Sigmoid colon (tissue), 7 donors: ENCODE results near the gene CNTN4. TPM values are rescaled to one million over a fixed set of nuclear protein-coding genes. Genes with fewer than 3 reads are reported as not detected.

Source experiments
- DNase-seq: peaks from one replicate; pipeline ENCODE4 v3.0.0-alpha.2; 2019
- H3K27ac ChIP-seq, 4 donors: fragments of 200-600 bp; sonication (generic); one replicate each; pipeline ENCODE4 v1.5.1; 2016 to 2019; ENCODE audit warnings: mild to moderate bottlenecking in 1 of 4
- H3K27me3 ChIP-seq, 3 donors: fragments of 200-600 bp; sonication (generic); one replicate each; pipeline ENCODE4 v1.5.1; 2019; ENCODE audit warnings: mild to moderate bottlenecking in 1 of 3
- H3K36me3 ChIP-seq, 4 donors: fragments of 200-600 bp; sonication (generic); one replicate each; pipeline ENCODE4 v1.5.1; 2016 to 2019
- H3K4me1 ChIP-seq, 4 donors: fragments of 200-600 bp; sonication (generic); one replicate each; pipeline ENCODE4 v1.5.1; 2017 to 2019
- H3K4me3 ChIP-seq, 4 donors: fragments of 200-600 bp; sonication (generic); one replicate each; pipeline ENCODE4 v1.5.1; 2017 to 2019; ENCODE audit warnings: mild to moderate bottlenecking in 2 of 4, moderate library complexity in 1 of 4
- H3K9me3 ChIP-seq, 4 donors: fragments of 200-600 bp in 3 of 4; sonication (generic) in 3 of 4; one replicate each; pipeline versions ENCODE4 v1.5.1 to v1.6.1; 2013 to 2019
- CTCF ChIP-seq, 4 experiments: fragments of 450-650 bp in 3 of 4; fragments of 200-600 bp in 1 of 4; IDR thresholded peaks; one replicate each; pipeline ENCODE4 v1.5.1; 2016 to 2019; ENCODE audit warnings: antibody characterized with exemption in 4 of 4, mild to moderate bottlenecking in 3 of 4, moderate library complexity in 2 of 4
- EP300 ChIP-seq, 4 donors: sonication (generic); formaldehyde crosslinking; IDR thresholded peaks; one replicate each; pipeline ENCODE4 v1.6.1; 2017; ENCODE audit warnings: antibody characterized with exemption in 4 of 4
- POLR2A ChIP-seq, 2 donors: fragments of 450-650 bp; IDR thresholded peaks; one replicate each; pipeline ENCODE4 v1.6.1; 2016; ENCODE audit warnings: antibody characterized with exemption in 2 of 2, mild to moderate bottlenecking in 2 of 2, moderate library complexity in 2 of 2
- POLR2AphosphoS5 ChIP-seq, 4 donors: sonication (generic); formaldehyde crosslinking; IDR thresholded peaks; one replicate each; pipeline ENCODE4 v1.6.1; 2017; ENCODE audit warnings: antibody characterized with exemption in 4 of 4
- WGBS, 2 donors: extraction: QIAGEN DNeasy Blood & Tissue Kit; methylation state at CpG; one replicate each; pipeline ENCODE4 v1.1.7; 2013; 5-methylcytosine and 5-hydroxymethylcytosine counted together
- intact Hi-C: fragments of 100-400 bp; cut with DNase I; formaldehyde crosslinking; loops from one replicate; pipeline ENCODE4 v1.15.1; 2023
- polyA plus RNA-seq, 3 donors: library from polyadenylated mRNA; stranded (reverse); fragments of 200-250 nt; gene quantifications; one replicate each; pipeline ENCODE4 v1.2.3, GENCODE V29; 2013
- total RNA-seq, 4 donors: library from RNA; depleted of rRNA; stranded (reverse); fragments of >200 nt; gene quantifications; one replicate each; pipeline ENCODE4 v1.1.0, GENCODE V29; 2016
- donor health status: healthy with polysubstance abuse.
- donor health status: Bipolar disorder and iron deficiency.
- donor health status: healthy.

CNTN4 gene
- total and polyA plus RNA-seq, 7 donors: 1.4 to 10.0 (median 7.5) TPM

GRCh38 chr3:2870724-2871333 lies 772.2 kb downstream of the CNTN4 start:
- Histone ChIP-seq H3K4me1 (no peaks in the 10 kb centered on the region), H3K36me3 (no peaks in the 10 kb centered on the region), H3K27me3 (no peaks in the 10 kb centered on the region), H3K4me3 (no peak overlapping the region), H3K27ac (no peak overlapping the region), H3K9me3 (no peaks in the 10 kb centered on the region)
- no peak for DNase-seq
- TF ChIP-seq EP300 (IDR thresholded peaks at IDR 0.05) (no peak), POLR2AphosphoS5 (IDR thresholded peaks at IDR 0.05) (no peak), CTCF (IDR thresholded peaks at IDR 0.05) (no peak), POLR2A (IDR thresholded peaks at IDR 0.05) (no peak)
- intact Hi-C loops: no loop called here
- 33 to 69% methylated on average over 3 of the region's 3 CpGs for WGBS, 2 donors

GRCh38 chr3:2872884-2873283 lies 774.2 kb downstream of the CNTN4 start:
- no peaks in the 10 kb centered on the region for H3K36me3 ChIP-seq
- H3K9me3 ChIP-seq: no peaks in the 10 kb centered on the region
- TF ChIP-seq CTCF (IDR thresholded peaks at IDR 0.05): no peak
- no peak for TF ChIP-seq POLR2AphosphoS5 (IDR thresholded peaks at IDR 0.05)
- TF ChIP-seq POLR2A (IDR thresholded peaks at IDR 0.05): no peak
- no peak for TF ChIP-seq EP300 (IDR thresholded peaks at IDR 0.05)
- WGBS, 2 donors: 69 to 77% methylated on average over 2 of the region's 2 CpGs
- no peaks in the 10 kb centered on the region for H3K27me3 ChIP-seq
- intact Hi-C loops: no loop called here
- no peak overlapping the region for H3K4me3 ChIP-seq
- no peak overlapping the region for H3K27ac ChIP-seq
- DNase-seq: no peak
- H3K4me1 ChIP-seq: no peaks in the 10 kb centered on the region

- Histone ChIP-seq H3K4me3 (no peak overlapping the region), H3K4me1 (no peaks in the 10 kb centered on the region), H3K36me3 (no peaks in the 10 kb centered on the region), H3K9me3 (no peaks in the 10 kb centered on the region), H3K27me3 (no peaks in the 10 kb centered on the region), H3K27ac (no peak overlapping the region)
- intact Hi-C loops: no loop called here
- DNase-seq: no peak
- WGBS, 2 donors: 78 to 86% methylated on average over 2 of the region's 2 CpGs
- no peak for TF ChIP-seq EP300 (IDR thresholded peaks at IDR 0.05)
- TF ChIP-seq CTCF (IDR thresholded peaks at IDR 0.05): no peak
- TF ChIP-seq POLR2A (IDR thresholded peaks at IDR 0.05): no peak
- TF ChIP-seq POLR2AphosphoS5 (IDR thresholded peaks at IDR 0.05): no peak
Measured at GRCh38 chr3:2873986-2874385, 775.3 kb downstream of the CNTN4 start.

GRCh38 chr3:2875699-2876098 lies 777.0 kb downstream of the CNTN4 start:
- intact Hi-C loops: no loop called here
- WGBS, 2 donors: 85 to 95% methylated on average over 3 of the region's 3 CpGs
- H3K4me1 ChIP-seq: no peaks in the 10 kb centered on the region
- H3K36me3 ChIP-seq: no peaks in the 10 kb centered on the region
- no peak overlapping the region for H3K4me3 ChIP-seq
- no peaks in the 10 kb centered on the region for H3K27me3 ChIP-seq
- H3K9me3 ChIP-seq: no peaks in the 10 kb centered on the region
- H3K27ac ChIP-seq: no peak overlapping the region
- TF ChIP-seq POLR2A (IDR thresholded peaks at IDR 0.05): no peak
- no peak for TF ChIP-seq EP300 (IDR thresholded peaks at IDR 0.05)
- no peak for TF ChIP-seq POLR2AphosphoS5 (IDR thresholded peaks at IDR 0.05)
- TF ChIP-seq CTCF (IDR thresholded peaks at IDR 0.05): no peak
- no peak for DNase-seq

- Histone ChIP-seq H3K9me3 (no peaks in the 10 kb centered on the region), H3K36me3 (no peaks in the 10 kb centered on the region), H3K4me1 (no peaks in the 10 kb centered on the region), H3K27me3 (no peaks in the 10 kb centered on the region), H3K27ac (no peak overlapping the region), H3K4me3 (no peak overlapping the region)
- WGBS, 2 donors: 89 to 92% methylated on average over 2 of the region's 2 CpGs
- intact Hi-C loops: no loop called here
- no peak for DNase-seq
- TF ChIP-seq POLR2AphosphoS5 (IDR thresholded peaks at IDR 0.05) (no peak), CTCF (IDR thresholded peaks at IDR 0.05) (no peak), EP300 (IDR thresholded peaks at IDR 0.05) (no peak), POLR2A (IDR thresholded peaks at IDR 0.05) (no peak)
Measured at GRCh38 chr3:2876362-2876761, 777.7 kb downstream of the CNTN4 start.
